DMS114 treated with DMSO at 0.1 percent for 48 hours (cell line): ENCODE results near the gene GNG2.

Experiments
- DNase-seq: peaks from one replicate; lab custom pipeline; 2025; ENCODE audit not compliant: unreplicated experiment; lab: John Stamatoyannopoulos, UW

GNG2 gene

DNA sequence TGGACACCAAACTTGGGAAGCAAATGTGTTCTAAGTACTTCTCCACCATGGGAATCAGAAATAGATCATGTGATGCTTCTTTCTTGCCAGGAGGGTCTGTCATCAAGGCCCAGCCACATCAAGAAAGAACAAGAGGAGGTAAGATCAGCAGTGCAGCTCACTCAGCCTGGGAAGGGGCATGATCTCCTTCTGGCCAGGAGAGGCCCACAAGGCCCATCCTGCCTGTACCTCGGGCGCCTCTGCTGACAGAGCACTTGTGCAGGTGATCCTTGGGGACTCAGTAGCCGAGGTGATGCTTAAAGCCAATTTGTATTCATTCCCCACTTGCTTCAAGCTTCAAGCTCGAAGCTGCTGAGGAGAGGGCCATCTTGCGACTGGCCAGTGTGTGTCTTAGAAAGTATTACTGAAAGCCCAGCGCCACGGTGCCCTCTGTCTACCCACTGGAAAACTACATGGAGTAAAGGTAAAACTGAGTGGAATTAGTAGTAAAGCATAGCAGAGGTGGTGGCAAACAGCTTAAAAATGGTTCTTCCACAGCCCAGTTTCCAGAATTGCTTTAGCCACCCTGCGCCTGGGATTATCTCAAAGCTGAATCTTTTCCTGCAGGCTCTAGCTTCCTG, 155.1 kb downstream of the GNG2 start:
- peak; percentile 7 for DNase-seq

DNA sequence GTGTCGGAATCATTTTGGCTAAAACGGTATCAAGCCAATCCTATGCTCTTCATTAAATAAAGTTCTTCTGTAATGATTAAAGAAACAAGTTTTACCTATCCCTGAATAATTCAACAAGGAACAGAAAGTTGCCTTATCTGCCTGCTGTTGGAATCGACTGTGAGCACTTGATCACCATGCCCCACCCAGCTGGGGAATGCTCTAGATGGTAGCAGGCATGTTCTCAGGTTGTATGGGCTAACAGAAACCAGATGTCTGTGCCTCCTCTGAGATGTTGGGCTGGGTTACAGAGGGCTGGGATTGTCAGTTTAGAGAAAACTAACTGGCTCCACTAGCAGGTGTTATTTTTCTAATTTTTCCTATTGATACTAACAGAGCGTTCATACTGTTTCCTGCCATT, 157.8 kb downstream of the GNG2 start:
- DNase-seq: no peak

DNA sequence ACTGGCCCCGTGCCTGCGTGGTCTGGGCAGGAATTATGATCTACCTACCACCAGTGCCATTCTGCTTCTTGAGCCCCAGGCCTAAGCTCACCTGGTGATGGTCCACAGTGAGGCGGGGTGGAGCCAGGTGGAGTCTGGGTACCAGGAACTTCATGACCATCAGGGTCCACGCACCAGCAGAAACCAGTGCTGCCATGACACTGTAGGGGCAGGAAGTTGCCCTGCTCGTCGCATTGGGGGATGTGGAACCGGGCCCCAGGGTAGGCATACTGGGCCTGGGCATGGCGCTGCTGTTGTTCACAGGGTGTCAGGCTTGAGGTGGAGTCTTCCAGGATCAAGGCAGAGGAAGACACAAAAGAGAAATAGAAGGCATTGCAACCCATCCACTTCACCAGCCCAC, 158.6 kb downstream of the GNG2 start:
- DNase-seq: no peak
